ENCODE data around the gene CDK4. TPM values are rescaled to one million over a fixed set of nuclear protein-coding genes. Genes with fewer than 3 reads are reported as not detected.
A peak's percentile ranks its signal among the peaks of the same experiment; 100 is the strongest.

The CDK4 gene
- total and polyA plus RNA-seq, 4 experiments from 2014 or later = 44.4 to 99.7 (median 66.7) TPM

DNA sequence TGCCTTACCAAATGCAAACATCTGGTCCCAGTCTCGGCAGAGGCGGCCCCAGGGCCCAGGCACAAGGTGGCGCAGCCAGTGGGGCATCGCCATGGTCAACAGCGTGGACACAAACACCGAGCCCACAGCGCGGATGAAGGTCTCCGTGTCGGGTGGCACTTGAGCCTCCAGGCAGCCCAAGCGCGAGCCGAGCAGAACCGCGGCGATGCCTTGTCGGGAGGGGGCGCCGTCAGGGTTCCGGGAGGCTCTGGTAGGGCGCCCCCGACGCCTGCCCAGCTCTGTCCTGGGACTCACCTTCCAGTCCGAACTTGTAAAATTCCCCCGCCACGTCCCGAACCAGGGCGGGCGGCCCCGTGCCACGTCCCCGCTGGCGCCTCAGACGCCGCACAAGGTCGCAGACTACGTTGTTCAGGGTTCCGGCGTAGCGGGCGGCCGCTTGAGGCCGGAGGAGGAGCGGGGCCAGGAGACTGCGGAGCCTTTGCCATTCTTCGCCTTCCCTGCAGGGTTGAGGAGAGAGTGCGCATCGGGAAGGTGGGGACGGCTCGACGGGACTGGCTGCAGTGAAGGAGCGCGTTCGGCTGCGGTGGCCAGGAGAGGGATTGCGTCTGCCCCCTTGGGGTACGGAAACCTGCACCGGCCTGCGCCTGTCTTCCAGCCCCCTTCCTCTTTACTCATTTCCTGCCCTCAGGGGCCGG lies 13.0 kb upstream of the CDK4 start:
- DNase-seq = peak in 4 of 5 donors; percentile 39 to 51 (median 48)
- CTCF ChIA-PET (ENCODE audit: partially characterized antibody) = interaction anchor here (0.9 to 3.6 kb wide), 11 partner anchors 8 to 141 kb away, joined by 3 to 36 read pairs (median 6); partner anchors contain the start of gene TSFM
- H3K27ac ChIP-seq (ENCODE audit: low read depth, low read length) = peak overlapping the region; percentile 26
- peaks cover 19% of the 10 kb centered on the region for H3K27me3 ChIP-seq (ENCODE audit: insufficient read depth, low read length)
- H3K4me3 Mint-ChIP-seq = peak overlapping the region; percentile 85 to 94 (median 88)
- H3K4me3 ChIP-seq (ENCODE audit: low read length in 2 of 2) = peak overlapping the region; percentile 37 to 60
- intact Hi-C loops (cut with micrococcal nuclease) = loop anchor here (1.0 to 2.0 kb wide), 2 partner anchors 9 to 140 kb away; no protein-coding TSS in a partner anchor
- H3K36me3 Mint-ChIP-seq = peaks cover 11 to 16% of the 10 kb centered on the region in 2 donors
- peaks cover 30% of the 10 kb centered on the region for H3K4me1 ChIP-seq (ENCODE audit: insufficient read depth, low read length)
- no peaks in the 10 kb centered on the region for H3K36me3 ChIP-seq (ENCODE audit: insufficient read depth, low read length)
- peak overlapping the region in 6 of 7 donors; percentile 23 to 74 (median 34) for H3K27ac Mint-ChIP-seq
- H3K9me3 Mint-ChIP-seq = peaks cover 0 to 2% (median 0%) of the 10 kb centered on the region in 8 donors
- H3K27me3 Mint-ChIP-seq = peaks cover 6 to 13% of the 10 kb centered on the region in 2 donors
- peaks cover 8 to 47% (median 23%) of the 10 kb centered on the region in 4 donors for H3K4me1 Mint-ChIP-seq
- POLR2A ChIA-PET (ENCODE audit: partially characterized antibody) = interaction anchor here (1.3 to 4.3 kb wide), 4 partner anchors 9 to 21 kb away, joined by 5 to 45 read pairs (median 16); partner anchors contain the start of genes TSFM and TSPAN31
- H3K9me3 ChIP-seq (ENCODE audit: control insufficient read depth in 1 of 2, low read length in 2 of 2) = no peaks in the 10 kb centered on the region

DNA sequence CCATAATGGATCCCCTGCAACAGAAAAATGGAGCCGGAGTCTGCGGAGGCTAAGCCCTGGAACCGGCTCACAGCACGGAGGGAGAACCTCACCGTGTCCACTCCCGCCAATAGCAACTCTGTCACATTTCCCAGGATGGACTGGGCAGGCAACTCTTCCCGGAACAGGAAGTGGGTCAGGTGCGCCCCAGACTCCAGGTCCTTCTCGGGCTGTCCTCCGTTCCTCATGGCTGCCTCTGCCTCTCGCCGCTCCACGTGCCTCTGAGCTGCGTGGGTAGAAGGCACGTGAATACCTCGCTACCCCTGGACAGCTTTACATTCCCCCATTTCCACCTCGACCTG lies 12.5 kb upstream of the CDK4 start:
- Mint-ChIP-seq H3K4me3 (peak overlapping the region; percentile 85 to 94 (median 88)), H3K4me1 (peaks cover 12 to 47% (median 24%) of the 10 kb centered on the region in 4 donors), H3K27me3 (peaks cover 6 to 13% of the 10 kb centered on the region in 2 donors), H3K9me3 (peaks cover 0 to 2% (median 0%) of the 10 kb centered on the region in 8 donors), H3K27ac (peak overlapping the region in 3 of 7 donors; percentile 27 to 32 (median 32)), H3K36me3 (peaks cover 10 to 16% of the 10 kb centered on the region in 2 donors)
- Histone ChIP-seq H3K27me3 (ENCODE audit: insufficient read depth, low read length) (peaks cover 19% of the 10 kb centered on the region), H3K4me1 (ENCODE audit: insufficient read depth, low read length) (peaks cover 34% of the 10 kb centered on the region), H3K27ac (ENCODE audit: low read depth, low read length) (peak overlapping the region; percentile 26), H3K4me3 (ENCODE audit: low read length in 2 of 2) (peak overlapping the region; percentile 37 to 60), H3K36me3 (ENCODE audit: insufficient read depth, low read length) (no peaks in the 10 kb centered on the region), H3K9me3 (ENCODE audit: control insufficient read depth in 1 of 2, low read length in 2 of 2) (no peaks in the 10 kb centered on the region)
- ChIA-PET CTCF (ENCODE audit: partially characterized antibody) (interaction anchor here (0.9 to 3.6 kb wide), 9 partner anchors 8 to 141 kb away, joined by 3 to 20 read pairs (median 5); partner anchors contain the start of gene TSFM), POLR2A (ENCODE audit: partially characterized antibody) (interaction anchor here (1.3 to 4.3 kb wide), 3 partner anchors 8 to 20 kb away, joined by 5 to 45 read pairs (median 26); partner anchors contain the start of genes TSFM and TSPAN31)
- no peak for DNase-seq
- intact Hi-C loops (cut with micrococcal nuclease) = loop anchor here (1.0 to 2.0 kb wide), 2 partner anchors 8 to 140 kb away; no protein-coding TSS in a partner anchor

DNA sequence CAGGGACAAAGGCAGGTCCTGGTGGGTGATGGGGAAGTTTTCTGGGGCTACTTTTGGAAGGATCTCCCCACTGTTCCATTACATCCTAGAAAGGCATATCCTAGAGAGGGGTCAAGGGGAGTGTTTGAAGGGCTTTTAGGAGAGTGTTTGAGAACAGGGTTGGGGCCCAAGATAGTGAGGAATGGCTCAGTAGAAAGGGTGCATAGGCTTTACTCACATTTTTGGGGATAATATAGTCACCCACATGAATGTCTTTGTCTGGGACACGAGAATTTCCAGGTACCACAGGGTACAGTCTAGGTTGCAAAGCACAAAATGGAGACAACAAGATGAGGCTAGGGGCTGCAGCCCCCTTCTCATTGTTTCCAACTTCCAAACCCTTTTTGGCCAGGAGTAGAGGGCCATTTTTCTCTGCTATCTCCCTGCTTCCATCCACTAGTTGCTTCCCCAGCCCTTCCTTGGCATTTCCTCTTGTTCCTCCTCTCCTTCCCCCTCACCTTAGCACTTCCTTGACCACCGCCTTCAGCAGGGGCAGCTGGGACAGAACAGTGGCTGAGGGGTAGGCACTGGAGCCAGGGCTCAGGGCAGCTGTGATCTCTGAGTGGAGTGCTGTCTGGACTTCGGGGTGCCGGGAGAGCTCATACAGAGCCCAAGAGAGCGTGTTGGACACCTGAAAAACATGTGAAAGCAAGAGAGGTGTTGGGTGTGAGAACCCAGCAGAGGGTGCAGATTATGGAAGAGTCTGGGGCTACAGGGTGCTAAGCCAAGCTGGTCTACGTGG lies 12.0 kb upstream of the CDK4 start:
- H3K27me3 ChIP-seq (ENCODE audit: insufficient read depth, low read length) = peaks cover 19% of the 10 kb centered on the region
- H3K9me3 ChIP-seq (ENCODE audit: control insufficient read depth in 1 of 2, low read length in 2 of 2) = no peaks in the 10 kb centered on the region
- H3K36me3 Mint-ChIP-seq = peaks cover 11 to 19% of the 10 kb centered on the region in 2 donors
- H3K36me3 ChIP-seq (ENCODE audit: insufficient read depth, low read length) = peaks cover 1% of the 10 kb centered on the region
- H3K27ac Mint-ChIP-seq = peak overlapping the region in 3 of 7 donors; percentile 27 to 74 (median 73)
- H3K4me1 Mint-ChIP-seq = peaks cover 17 to 52% (median 30%) of the 10 kb centered on the region in 4 donors
- H3K9me3 Mint-ChIP-seq = no peaks in the 10 kb centered on the region
- intact Hi-C loops (cut with micrococcal nuclease) = loop anchor here (2.0 kb wide), 1 partner anchor 141 kb away; no protein-coding TSS in a partner anchor
- peaks cover 40% of the 10 kb centered on the region for H3K4me1 ChIP-seq (ENCODE audit: insufficient read depth, low read length)
- H3K4me3 Mint-ChIP-seq = peak overlapping the region; percentile 85 to 94 (median 88)
- POLR2A ChIA-PET (ENCODE audit: partially characterized antibody) = interaction anchor here (1.3 to 4.3 kb wide), 3 partner anchors 8 to 19 kb away, joined by 5 to 45 read pairs (median 26); partner anchors contain the start of genes TSFM and TSPAN31
- H3K27ac ChIP-seq (ENCODE audit: low read depth, low read length) = no peak overlapping the region
- CTCF ChIA-PET (ENCODE audit: partially characterized antibody) = interaction anchor here (0.9 to 3.6 kb wide), 9 partner anchors 8 to 142 kb away, joined by 3 to 20 read pairs (median 5); partner anchors contain the start of gene TSFM
- DNase-seq = no peak
- peak overlapping the region in 1 of 2 donors; percentile 60 for H3K4me3 ChIP-seq (ENCODE audit: low read length in 2 of 2)
- H3K27me3 Mint-ChIP-seq = peaks cover 6 to 13% of the 10 kb centered on the region in 2 donors

DNA sequence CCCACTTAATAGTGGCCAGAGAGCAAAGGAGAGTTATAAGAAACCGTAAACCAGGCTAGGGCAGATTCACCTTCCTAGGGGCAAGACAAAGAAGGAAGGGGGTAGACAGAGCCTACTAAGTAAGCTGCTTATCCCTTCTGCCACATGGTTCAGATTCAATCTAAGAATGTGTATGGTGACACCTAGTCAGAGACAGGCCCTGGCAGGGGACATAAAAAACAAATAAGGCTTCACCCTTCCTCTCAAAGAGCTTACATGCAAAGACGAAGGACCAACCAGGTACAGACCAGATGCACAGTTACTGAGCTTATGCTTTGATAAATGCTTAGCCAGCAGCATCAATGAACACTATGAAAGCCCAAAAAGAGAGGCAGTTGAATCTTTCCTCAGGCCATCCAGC lies 10.4 kb upstream of the CDK4 start:
- Mint-ChIP-seq H3K4me3 (peak overlapping the region in 1 of 8 donors; percentile 49), H3K36me3 (peaks cover 16 to 17% of the 10 kb centered on the region in 2 donors), H3K9me3 (no peaks in the 10 kb centered on the region), H3K4me1 (peaks cover 20 to 61% (median 34%) of the 10 kb centered on the region in 4 donors), H3K27ac (peak overlapping the region in 1 of 7 donors; percentile 78), H3K27me3 (peaks cover 6 to 13% of the 10 kb centered on the region in 2 donors)
- Histone ChIP-seq H3K27me3 (ENCODE audit: insufficient read depth, low read length) (peaks cover 19% of the 10 kb centered on the region), H3K9me3 (ENCODE audit: control insufficient read depth in 1 of 2, low read length in 2 of 2) (no peaks in the 10 kb centered on the region), H3K4me3 (ENCODE audit: low read length in 2 of 2) (no peak overlapping the region), H3K4me1 (ENCODE audit: insufficient read depth, low read length) (peaks cover 44% of the 10 kb centered on the region), H3K36me3 (ENCODE audit: insufficient read depth, low read length) (peaks cover 17% of the 10 kb centered on the region), H3K27ac (ENCODE audit: low read depth, low read length) (no peak overlapping the region)
- intact Hi-C loops (cut with micrococcal nuclease) = no loop called here
- CTCF ChIA-PET (ENCODE audit: partially characterized antibody) = interaction anchor here (1.4 to 4.3 kb wide), 2 partner anchors 18 to 19 kb away, joined by 4 to 58 read pairs; partner anchors contain the start of gene TSFM
- POLR2A ChIA-PET (ENCODE audit: partially characterized antibody) = interaction anchor here (0.9 kb wide), 1 partner anchor 19 kb away, joined by 3 read pairs; no protein-coding TSS in a partner anchor
- DNase-seq = no peak

DNA sequence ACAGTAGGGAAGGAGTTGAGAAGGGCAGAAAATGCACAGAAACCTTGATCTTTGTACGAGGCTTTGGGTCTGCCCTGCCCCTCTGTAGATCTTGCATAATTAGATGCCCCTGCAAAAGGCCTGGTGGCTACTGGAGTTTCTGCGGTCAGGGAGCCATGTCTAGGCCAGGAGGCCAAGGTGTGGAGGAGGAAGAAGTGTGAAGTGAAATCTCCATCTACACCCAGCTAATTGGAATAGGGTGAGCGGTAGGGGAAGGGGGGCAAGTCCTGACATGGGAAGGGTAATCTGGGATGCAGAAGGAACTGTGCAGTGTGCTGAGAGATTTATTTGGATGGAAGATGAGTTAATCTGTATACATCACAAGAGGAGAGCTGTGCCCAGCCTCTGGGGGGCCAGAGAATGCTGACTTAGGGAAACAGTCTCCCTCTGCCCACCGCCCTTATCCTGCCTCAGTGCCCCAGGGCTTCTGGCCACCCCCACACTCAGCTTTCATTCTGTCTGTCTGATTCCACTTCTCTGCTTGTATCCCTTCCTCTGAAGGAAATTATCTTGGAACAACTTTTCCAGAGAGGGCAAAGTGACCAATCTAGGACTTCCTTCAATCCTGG lies 9.4 kb upstream of the CDK4 start:
- ChIA-PET CTCF (ENCODE audit: partially characterized antibody) (interaction anchor here (3.8 to 4.3 kb wide), 2 partner anchors 19 to 142 kb away, joined by 45 to 58 read pairs; partner anchors contain the start of gene TSFM), POLR2A (ENCODE audit: partially characterized antibody) (interaction anchor here (0.6 to 0.9 kb wide), 2 partner anchors 20 to 140 kb away, joined by 3 read pairs; no protein-coding TSS in a partner anchor)
- Histone ChIP-seq H3K36me3 (ENCODE audit: insufficient read depth, low read length) (peaks cover 17% of the 10 kb centered on the region), H3K9me3 (ENCODE audit: control insufficient read depth in 1 of 2, low read length in 2 of 2) (no peaks in the 10 kb centered on the region), H3K27me3 (ENCODE audit: insufficient read depth, low read length) (peaks cover 11% of the 10 kb centered on the region), H3K27ac (ENCODE audit: low read depth, low read length) (no peak overlapping the region), H3K4me1 (ENCODE audit: insufficient read depth, low read length) (peaks cover 44% of the 10 kb centered on the region), H3K4me3 (ENCODE audit: low read length in 2 of 2) (no peak overlapping the region)
- H3K9me3 Mint-ChIP-seq = no peaks in the 10 kb centered on the region
- H3K36me3 Mint-ChIP-seq = peaks cover 21 to 23% of the 10 kb centered on the region in 2 donors
- H3K4me1 Mint-ChIP-seq = peaks cover 25 to 65% (median 37%) of the 10 kb centered on the region in 4 donors
- intact Hi-C loops (cut with micrococcal nuclease) = no loop called here
- H3K27ac Mint-ChIP-seq = no peak overlapping the region
- peaks cover 6 to 11% of the 10 kb centered on the region in 2 donors for H3K27me3 Mint-ChIP-seq
- no peak overlapping the region for H3K4me3 Mint-ChIP-seq
- no peak for DNase-seq

DNA sequence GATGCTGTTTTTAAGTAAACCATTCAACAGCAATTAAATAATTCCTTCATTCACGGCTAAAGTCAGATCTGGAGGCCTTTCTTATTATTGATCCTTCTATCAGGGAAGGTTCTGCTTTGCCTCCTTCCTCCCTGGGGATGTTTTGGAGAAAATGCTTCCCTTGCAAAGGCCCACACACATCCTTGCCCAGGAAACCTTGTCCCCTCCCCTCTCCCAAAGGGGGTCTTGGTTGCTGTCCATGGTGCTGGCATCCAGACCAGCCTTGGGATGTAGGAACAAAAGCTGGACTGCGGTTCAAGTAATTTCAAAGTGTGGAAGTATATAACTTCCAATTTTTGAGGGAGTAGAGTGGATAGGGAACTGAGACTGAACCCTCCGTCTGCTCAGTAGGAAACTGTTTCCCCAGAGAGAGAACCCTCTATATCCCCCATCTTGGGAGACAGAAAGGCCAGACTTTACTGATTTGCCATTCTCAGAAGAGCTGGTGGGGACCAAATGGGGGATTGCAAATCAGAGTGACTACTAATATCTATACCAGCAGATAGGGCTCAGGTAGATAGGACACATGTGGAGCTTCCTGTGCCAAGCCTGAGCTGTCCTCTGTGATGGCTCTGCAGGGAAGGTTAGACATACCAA lies 8.4 kb upstream of the CDK4 start:
- intact Hi-C loops (cut with micrococcal nuclease) = no loop called here
- peaks cover 4 to 8% of the 10 kb centered on the region in 2 donors for H3K27me3 Mint-ChIP-seq
- Histone ChIP-seq H3K27me3 (ENCODE audit: insufficient read depth, low read length) (peaks cover 3% of the 10 kb centered on the region), H3K9me3 (ENCODE audit: control insufficient read depth in 1 of 2, low read length in 2 of 2) (no peaks in the 10 kb centered on the region), H3K27ac (ENCODE audit: low read depth, low read length) (no peak overlapping the region), H3K36me3 (ENCODE audit: insufficient read depth, low read length) (peaks cover 17% of the 10 kb centered on the region), H3K4me3 (ENCODE audit: low read length in 2 of 2) (no peak overlapping the region), H3K4me1 (ENCODE audit: insufficient read depth, low read length) (peaks cover 40% of the 10 kb centered on the region)
- peaks cover 25 to 60% (median 37%) of the 10 kb centered on the region in 4 donors for H3K4me1 Mint-ChIP-seq
- H3K36me3 Mint-ChIP-seq = peaks cover 21 to 28% of the 10 kb centered on the region in 2 donors
- H3K27ac Mint-ChIP-seq = peak overlapping the region in 1 of 7 donors; percentile 35
- DNase-seq = no peak
- no peaks in the 10 kb centered on the region for H3K9me3 Mint-ChIP-seq
- POLR2A ChIA-PET (ENCODE audit: partially characterized antibody) = interaction anchor here (0.6 to 1.4 kb wide), 2 partner anchors 16 to 141 kb away, joined by 3 to 4 read pairs; partner anchors contain the start of gene TSPAN31
- CTCF ChIA-PET (ENCODE audit: partially characterized antibody) = interaction anchor here (1.1 to 4.3 kb wide), 10 partner anchors 9 to 143 kb away, joined by 3 to 58 read pairs (median 12); partner anchors contain the start of genes CYP27B1, TSFM and TSPAN31
- H3K4me3 Mint-ChIP-seq = no peak overlapping the region

Measured in CD4-positive, alpha-beta memory T cell (primary cell).